ENCODE measurements around the gene GALNT18.

The GALNT18 gene

GRCh38 chr11:11338304-11338703 lies 283.5 kb downstream of the GALNT18 start:
- no peak overlapping the region for H3K27ac ChIP-seq
- H3K27me3 ChIP-seq (ENCODE audit: insufficient read depth, low read depth), result no peaks in the 10 kb centered on the region
- no peaks in the 10 kb centered on the region for H3K4me1 ChIP-seq (ENCODE audit: low read depth, poor library complexity, severe bottlenecking)
- no peaks in the 10 kb centered on the region for H3K79me2 ChIP-seq (ENCODE audit: insufficient read depth, low read depth)
- no peaks in the 10 kb centered on the region for H3K36me3 ChIP-seq (ENCODE audit: insufficient read depth)
- H3K4me3 ChIP-seq (IDR thresholded peaks at IDR 0.05; ENCODE audit: insufficient read depth, low read depth, low read length), result no peak overlapping the region
- H3K4me2 ChIP-seq, result no peak overlapping the region
- H3K9ac ChIP-seq, result no peak overlapping the region
- H4K20me1 ChIP-seq (ENCODE audit: insufficient read depth), result no peaks in the 10 kb centered on the region
- H2AFZ ChIP-seq (ENCODE audit: low read depth), result no peak overlapping the region
- no peak for TF ChIP-seq CTCF (conservative IDR thresholded peaks at IDR 0.05; ENCODE audit: low read depth, low read length)

GRCh38 chr11:11336664-11337063 lies 285.1 kb downstream of the GALNT18 start:
- no peak overlapping the region for H3K4me2 ChIP-seq
- H3K4me3 ChIP-seq (IDR thresholded peaks at IDR 0.05; ENCODE audit: insufficient read depth, low read depth, low read length), result no peak overlapping the region
- H2AFZ ChIP-seq (ENCODE audit: low read depth), result no peak overlapping the region

GRCh38 chr11:11335043-11335442 lies 286.8 kb downstream of the GALNT18 start:
- Histone ChIP-seq H3K4me2 (no peak overlapping the region), H3K79me2 (ENCODE audit: insufficient read depth, low read depth) (no peaks in the 10 kb centered on the region), H4K20me1 (ENCODE audit: insufficient read depth) (no peaks in the 10 kb centered on the region), H3K9ac (no peak overlapping the region), H2AFZ (ENCODE audit: low read depth) (no peak overlapping the region), H3K27me3 (ENCODE audit: insufficient read depth, low read depth) (no peaks in the 10 kb centered on the region), H3K4me3 (IDR thresholded peaks at IDR 0.05; ENCODE audit: insufficient read depth, low read depth, low read length) (no peak overlapping the region), H3K27ac (no peak overlapping the region), H3K36me3 (ENCODE audit: insufficient read depth) (no peaks in the 10 kb centered on the region), H3K4me1 (ENCODE audit: low read depth, poor library complexity, severe bottlenecking) (no peaks in the 10 kb centered on the region)
- no peak for TF ChIP-seq CTCF (conservative IDR thresholded peaks at IDR 0.05; ENCODE audit: low read depth, low read length)

More at GRCh38 chr11:11336664-11337063, 285.1 kb downstream of the GALNT18 start:
- Histone ChIP-seq H3K9ac (no peak overlapping the region), H3K79me2 (ENCODE audit: insufficient read depth, low read depth) (no peaks in the 10 kb centered on the region), H4K20me1 (ENCODE audit: insufficient read depth) (no peaks in the 10 kb centered on the region), H3K27me3 (ENCODE audit: insufficient read depth, low read depth) (no peaks in the 10 kb centered on the region), H3K36me3 (ENCODE audit: insufficient read depth) (no peaks in the 10 kb centered on the region), H3K4me1 (ENCODE audit: low read depth, poor library complexity, severe bottlenecking) (no peaks in the 10 kb centered on the region), H3K27ac (no peak overlapping the region)
- TF ChIP-seq CTCF (conservative IDR thresholded peaks at IDR 0.05; ENCODE audit: low read depth, low read length), result no peak

GRCh38 chr11:11334607-11335006 lies 287.2 kb downstream of the GALNT18 start:
- Histone ChIP-seq H4K20me1 (ENCODE audit: insufficient read depth) (no peaks in the 10 kb centered on the region), H3K4me3 (IDR thresholded peaks at IDR 0.05; ENCODE audit: insufficient read depth, low read depth, low read length) (no peak overlapping the region), H3K27me3 (ENCODE audit: insufficient read depth, low read depth) (no peaks in the 10 kb centered on the region), H3K4me1 (ENCODE audit: low read depth, poor library complexity, severe bottlenecking) (no peaks in the 10 kb centered on the region), H3K9ac (no peak overlapping the region), H3K27ac (no peak overlapping the region), H2AFZ (ENCODE audit: low read depth) (no peak overlapping the region), H3K4me2 (no peak overlapping the region), H3K79me2 (ENCODE audit: insufficient read depth, low read depth) (no peaks in the 10 kb centered on the region), H3K36me3 (ENCODE audit: insufficient read depth) (no peaks in the 10 kb centered on the region)
- no peak for TF ChIP-seq CTCF (conservative IDR thresholded peaks at IDR 0.05; ENCODE audit: low read depth, low read length)

Measured in KMS-11 (cell line).